HEK293T (cell line): ENCODE data around the gene ILKAP.

ENCODE experiments used
- BHLHE40 ChIP-seq: fragments of 450-650 bp; IDR thresholded peaks from 2 replicates; pipeline ENCODE4 v1.6.1; 2016; ENCODE audit warnings: mild to moderate bottlenecking, moderate library complexity, borderline replicate concordance
- FOXA1 ChIP-seq: fragments of 450-650 bp; IDR thresholded peaks from 2 replicates; pipeline ENCODE4 v1.6.1; 2016; ENCODE audit warnings: mild to moderate bottlenecking
- FOXK2 ChIP-seq: fragments of 450-650 bp; IDR thresholded peaks from 2 replicates; pipeline ENCODE4 v1.6.1; 2016; ENCODE audit warnings: mild to moderate bottlenecking
- FOXM1 ChIP-seq: fragments of 450-650 bp; IDR thresholded peaks from 2 replicates; pipeline ENCODE4 v1.6.1; 2017; ENCODE audit warnings: mild to moderate bottlenecking, borderline replicate concordance
- NFRKB ChIP-seq: fragments of 450-650 bp; IDR thresholded peaks from 2 replicates; pipeline ENCODE4 v1.6.1; 2016; ENCODE audit warnings: mild to moderate bottlenecking, moderate library complexity
- SP1 ChIP-seq: fragments of 450-650 bp; IDR thresholded peaks from 2 replicates; pipeline ENCODE4 v1.6.1; 2017
- SUZ12 ChIP-seq: fragments of 450-650 bp; IDR thresholded peaks from 2 replicates; pipeline ENCODE4 v1.6.1; 2016; ENCODE audit warnings: mild to moderate bottlenecking
- TARDBP ChIP-seq: fragments of 450-650 bp; IDR thresholded peaks from 2 replicates; pipeline ENCODE4 v1.6.1; 2016
- TF ChIP-seq, protein P1 (sequence below): fragments of 450-650 bp; IDR thresholded peaks from 2 replicates; pipeline ENCODE4 v1.6.1; 2016

DNA sequence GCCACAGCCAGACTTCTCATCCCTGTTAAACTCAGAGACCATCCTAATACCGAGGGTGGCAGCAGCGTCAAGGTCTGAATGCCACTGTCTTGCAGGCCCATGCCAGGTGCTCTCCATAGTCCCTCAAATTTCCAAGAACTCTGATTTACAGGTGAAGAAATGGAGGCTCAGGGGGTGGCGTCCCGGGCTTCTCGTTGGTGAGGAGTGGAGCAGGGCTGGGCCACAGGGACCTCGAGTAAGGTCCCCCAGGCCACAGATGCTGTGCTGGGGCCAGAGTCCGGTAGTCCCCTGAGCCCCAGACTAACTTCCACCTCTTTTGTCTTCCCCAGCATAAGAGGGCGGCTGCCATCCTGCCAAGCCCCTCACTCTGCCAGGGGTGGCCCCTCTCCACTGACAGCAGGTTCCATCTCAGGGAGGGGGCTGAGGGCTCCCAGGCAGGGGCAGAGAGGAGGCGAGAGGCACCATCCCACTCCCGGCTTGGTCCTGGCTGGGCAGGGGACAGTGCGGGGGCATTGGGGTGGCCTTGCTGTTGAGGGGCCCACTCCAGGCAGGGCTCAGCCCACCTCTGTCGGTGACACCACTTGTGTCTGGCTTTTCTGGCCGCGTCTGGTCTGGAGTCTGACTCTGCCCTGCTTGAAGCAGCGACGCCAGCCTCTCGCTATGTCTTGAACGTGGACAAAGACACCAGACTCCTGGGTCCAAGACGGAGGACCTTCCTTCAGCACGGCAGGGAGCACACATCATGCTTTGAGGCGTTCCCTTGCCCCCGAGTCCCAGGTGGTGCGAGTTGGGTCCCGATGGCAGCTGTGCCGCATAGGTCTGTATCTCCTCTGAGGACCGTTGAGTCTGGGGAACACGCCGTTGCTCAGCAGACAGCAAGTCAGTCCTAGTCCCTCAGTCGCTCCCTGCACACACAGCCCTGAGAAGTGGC, 80.9 kb downstream of the ILKAP start:
- TF ChIP-seq FOXK2 (no peak), NFRKB (no peak), FOXA1 (no peak), SUZ12 (no peak), BHLHE40 (no peak), FOXM1 (no peak), SP1 (no peak), TARDBP (no peak)
- TF ChIP-seq, protein P1, sequence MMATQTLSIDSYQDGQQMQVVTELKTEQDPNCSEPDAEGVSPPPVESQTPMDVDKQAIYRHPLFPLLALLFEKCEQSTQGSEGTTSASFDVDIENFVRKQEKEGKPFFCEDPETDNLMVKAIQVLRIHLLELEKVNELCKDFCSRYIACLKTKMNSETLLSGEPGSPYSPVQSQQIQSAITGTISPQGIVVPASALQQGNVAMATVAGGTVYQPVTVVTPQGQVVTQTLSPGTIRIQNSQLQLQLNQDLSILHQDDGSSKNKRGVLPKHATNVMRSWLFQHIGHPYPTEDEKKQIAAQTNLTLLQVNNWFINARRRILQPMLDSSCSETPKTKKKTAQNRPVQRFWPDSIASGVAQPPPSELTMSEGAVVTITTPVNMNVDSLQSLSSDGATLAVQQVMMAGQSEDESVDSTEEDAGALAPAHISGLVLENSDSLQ = no peak
